ENCODE measurements around the gene PRMT3.
"Not testable (repeated sequence)": the region's sequence is repeated elsewhere in the genome, so short reads cannot be mapped to it uniquely, and the experiment has no call there.

The PRMT3 gene

GRCh38 chr11:20457934-20458680 lies 70.6 kb downstream of the PRMT3 start:
- no peak for FAIRE-seq

GRCh38 chr11:20458905-20459632 lies 71.6 kb downstream of the PRMT3 start:
- no peak for FAIRE-seq

- no peak for FAIRE-seq
Observed at GRCh38 chr11:20459865-20460264, 72.3 kb downstream of the PRMT3 start.

- no peak for FAIRE-seq
Observed at GRCh38 chr11:20464518-20464917, 77.0 kb downstream of the PRMT3 start.

GRCh38 chr11:20467487-20468185 lies 80.1 kb downstream of the PRMT3 start:
- FAIRE-seq, result no peak

- no peak for FAIRE-seq
Observed at GRCh38 chr11:20470348-20470747, 82.8 kb downstream of the PRMT3 start.

- not testable (repeated sequence) for FAIRE-seq
Observed at GRCh38 chr11:20471929-20472328, 84.4 kb downstream of the PRMT3 start.

- FAIRE-seq, result no peak
Observed at GRCh38 chr11:20474176-20474881, 86.8 kb downstream of the PRMT3 start.

GRCh38 chr11:20474882-20475517 lies 87.5 kb downstream of the PRMT3 start:
- no peak for FAIRE-seq

GRCh38 chr11:20477418-20478090 lies 90.0 kb downstream of the PRMT3 start:
- FAIRE-seq, result no peak

GRCh38 chr11:20479513-20479912 lies 92.0 kb downstream of the PRMT3 start:
- no peak for FAIRE-seq

GRCh38 chr11:20483931-20484330 lies 96.4 kb downstream of the PRMT3 start:
- FAIRE-seq, result no peak

GRCh38 chr11:20484416-20484815 lies 96.9 kb downstream of the PRMT3 start:
- FAIRE-seq, result not testable (repeated sequence)

GRCh38 chr11:20488352-20488751 lies 100.8 kb downstream of the PRMT3 start:
- FAIRE-seq, result no peak

GRCh38 chr11:20489948-20490347 lies 102.4 kb downstream of the PRMT3 start:
- FAIRE-seq, result no peak

GRCh38 chr11:20493340-20493739 lies 105.8 kb downstream of the PRMT3 start:
- FAIRE-seq, result no peak

- no peak for FAIRE-seq
Observed at GRCh38 chr11:20497124-20497792, 109.7 kb downstream of the PRMT3 start.

- no peak for FAIRE-seq
Observed at GRCh38 chr11:20501252-20501651, 113.7 kb downstream of the PRMT3 start.

GRCh38 chr11:20501971-20502370 lies 114.5 kb downstream of the PRMT3 start:
- no peak for FAIRE-seq

- FAIRE-seq, result no peak
Observed at GRCh38 chr11:20511982-20512381, 124.5 kb downstream of the PRMT3 start.

- FAIRE-seq, result no peak
Observed at GRCh38 chr11:20512869-20513268, 125.4 kb downstream of the PRMT3 start.

Measured in colon (tissue), 2 donors.